ENCODE measurements around the gene AFF1.

- TF ChIP-seq, protein P1, sequence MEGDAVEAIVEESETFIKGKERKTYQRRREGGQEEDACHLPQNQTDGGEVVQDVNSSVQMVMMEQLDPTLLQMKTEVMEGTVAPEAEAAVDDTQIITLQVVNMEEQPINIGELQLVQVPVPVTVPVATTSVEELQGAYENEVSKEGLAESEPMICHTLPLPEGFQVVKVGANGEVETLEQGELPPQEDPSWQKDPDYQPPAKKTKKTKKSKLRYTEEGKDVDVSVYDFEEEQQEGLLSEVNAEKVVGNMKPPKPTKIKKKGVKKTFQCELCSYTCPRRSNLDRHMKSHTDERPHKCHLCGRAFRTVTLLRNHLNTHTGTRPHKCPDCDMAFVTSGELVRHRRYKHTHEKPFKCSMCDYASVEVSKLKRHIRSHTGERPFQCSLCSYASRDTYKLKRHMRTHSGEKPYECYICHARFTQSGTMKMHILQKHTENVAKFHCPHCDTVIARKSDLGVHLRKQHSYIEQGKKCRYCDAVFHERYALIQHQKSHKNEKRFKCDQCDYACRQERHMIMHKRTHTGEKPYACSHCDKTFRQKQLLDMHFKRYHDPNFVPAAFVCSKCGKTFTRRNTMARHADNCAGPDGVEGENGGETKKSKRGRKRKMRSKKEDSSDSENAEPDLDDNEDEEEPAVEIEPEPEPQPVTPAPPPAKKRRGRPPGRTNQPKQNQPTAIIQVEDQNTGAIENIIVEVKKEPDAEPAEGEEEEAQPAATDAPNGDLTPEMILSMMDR (IDR thresholded peaks at IDR 0.05): no peak
- TF ChIP-seq POLR2AphosphoS5 (IDR thresholded peaks at IDR 0.05): no peak
Observed at GRCh38 chr4:87101543-87102199, 166.9 kb downstream of the AFF1 start.
